Esophagus squamous epithelium (tissue), 5 donors: ENCODE data around the gene TSR2. TPM values are rescaled to one million over a fixed set of nuclear protein-coding genes. Genes with fewer than 3 reads are reported as not detected.

Experiments
- DNase-seq: peaks from one replicate; lab custom pipeline; 2025; lab: John Stamatoyannopoulos, UW
- H3K27ac ChIP-seq, 4 donors: fragments of 200-600 bp; sonication (generic); one replicate each; pipeline ENCODE4 v1.5.1; 2016 to 2019; ENCODE audit warnings: mild to moderate bottlenecking in 1 of 4
- H3K27me3 ChIP-seq, 4 donors: fragments of 200-600 bp; sonication (generic); 1 replicate in 3 of 4; 2 replicates in 1 of 4; pipeline versions ENCODE4 v1.5.1 to v1.6.0; 2017 to 2021; ENCODE audit warnings: antibody characterized with exemption in 1 of 4
- H3K36me3 ChIP-seq, 3 donors: fragments of 200-600 bp; sonication (generic); one replicate each; pipeline ENCODE4 v1.5.1; 2016 to 2019
- H3K4me1 ChIP-seq, 3 donors: fragments of 200-600 bp; sonication (generic); one replicate each; pipeline ENCODE4 v1.5.1; 2017 to 2019
- H3K4me3 ChIP-seq, 4 donors: fragments of 200-600 bp; sonication (generic); 1 replicate in 3 of 4; 2 replicates in 1 of 4; pipeline ENCODE4 v1.5.1; 2016 to 2019; ENCODE audit warnings: mild to moderate bottlenecking in 2 of 4, moderate library complexity in 1 of 4
- H3K9me3 ChIP-seq, 3 donors: fragments of 200-600 bp; sonication (generic); one replicate each; pipeline ENCODE4 v1.5.1; 2016 to 2019
- CTCF ChIP-seq, 6 experiments: fragments of 450-650 bp in 4 of 6; fragments of 200-600 bp in 2 of 6; sonication (generic) in 2 of 6; IDR thresholded peaks; one replicate each; pipeline ENCODE4 v1.5.1; 2016 to 2019; ENCODE audit warnings: antibody characterized with exemption in 6 of 6, mild to moderate bottlenecking in 4 of 6, moderate library complexity in 4 of 6
- POLR2A ChIP-seq, 4 donors: fragments of 450-650 bp; IDR thresholded peaks; one replicate each; pipeline ENCODE4 v1.6.1; 2017; ENCODE audit warnings: antibody characterized with exemption in 4 of 4, mild to moderate bottlenecking in 4 of 4, moderate library complexity in 3 of 4
- WGBS, 2 donors: methylation state at CpG; one replicate each; pipeline ENCODE4 v1.1.5; 2018; 5-methylcytosine and 5-hydroxymethylcytosine counted together
- intact Hi-C: fragments of 100-400 bp; cut with DNase I; formaldehyde crosslinking; loops from one replicate; pipeline ENCODE4 v1.15.0; 2022
- total RNA-seq, 4 donors: library from RNA; depleted of rRNA; stranded (reverse); fragments of >200 nt; gene quantifications; one replicate each; pipeline ENCODE4 v1.1.0, GENCODE V29; 2016
- donor health status: DM: yes; HTN: yes; CAD: no.

TSR2 gene
- total RNA-seq, 4 donors from 2014 or later, result 10.7 to 19.8 (median 14.7) TPM

GRCh38 chrX:54423161-54423888 lies 16.9 kb upstream of the TSR2 start:
- Histone ChIP-seq H3K27ac (no peak overlapping the region), H3K36me3 (no peaks in the 10 kb centered on the region), H3K27me3 (no peaks in the 10 kb centered on the region), H3K4me1 (no peaks in the 10 kb centered on the region), H3K9me3 (no peaks in the 10 kb centered on the region), H3K4me3 (no peak overlapping the region)
- intact Hi-C loops, result no loop called here
- WGBS, 2 donors, result 45 to 54% methylated on average over 2 to 14 of the region's 14 CpGs
- TF ChIP-seq CTCF (IDR thresholded peaks at IDR 0.05), result no peak
- DNase-seq, result no peak

- intact Hi-C loops, result no loop called here
- no peak overlapping the region for H3K27ac ChIP-seq
- DNase-seq, result no peak
- no peaks in the 10 kb centered on the region for H3K4me1 ChIP-seq
- H3K36me3 ChIP-seq, result no peaks in the 10 kb centered on the region
- TF ChIP-seq CTCF (IDR thresholded peaks at IDR 0.05), result no peak
- TF ChIP-seq POLR2A (IDR thresholded peaks at IDR 0.05), result no peak
- no peak overlapping the region for H3K4me3 ChIP-seq
- H3K9me3 ChIP-seq, result no peaks in the 10 kb centered on the region
- H3K27me3 ChIP-seq, result no peaks in the 10 kb centered on the region
- 23 to 52% methylated on average over 2 of the region's 2 CpGs for WGBS, 2 donors
Observed at GRCh38 chrX:54427837-54428424, 12.3 kb upstream of the TSR2 start.

DNA sequence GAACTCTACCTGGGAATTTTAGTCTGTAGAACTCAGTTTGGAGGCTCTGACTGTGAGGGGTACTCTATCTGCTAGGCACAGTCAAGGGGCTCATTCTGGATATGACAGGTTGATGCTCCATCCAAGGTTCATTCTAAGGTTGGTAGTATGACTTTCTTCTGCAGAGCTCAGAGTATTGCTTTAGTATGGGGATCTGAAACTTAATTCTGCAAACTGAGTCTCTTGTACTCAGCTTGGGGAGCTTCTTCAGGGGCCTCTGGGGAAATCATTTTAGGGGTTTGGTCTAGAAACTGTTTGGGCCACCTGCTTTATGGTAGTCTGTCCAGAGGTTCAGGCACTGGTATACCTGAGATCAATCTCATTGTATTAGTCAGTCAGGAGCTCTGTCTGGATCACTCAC lies 9.7 kb upstream of the TSR2 start:
- Histone ChIP-seq H3K36me3 (no peaks in the 10 kb centered on the region), H3K4me3 (no peak overlapping the region), H3K4me1 (no peaks in the 10 kb centered on the region), H3K27me3 (no peaks in the 10 kb centered on the region), H3K9me3 (no peaks in the 10 kb centered on the region), H3K27ac (no peak overlapping the region)
- intact Hi-C loops, result no loop called here
- no peak for DNase-seq
- TF ChIP-seq CTCF (IDR thresholded peaks at IDR 0.05), result no peak
- no peak for TF ChIP-seq POLR2A (IDR thresholded peaks at IDR 0.05)

DNA sequence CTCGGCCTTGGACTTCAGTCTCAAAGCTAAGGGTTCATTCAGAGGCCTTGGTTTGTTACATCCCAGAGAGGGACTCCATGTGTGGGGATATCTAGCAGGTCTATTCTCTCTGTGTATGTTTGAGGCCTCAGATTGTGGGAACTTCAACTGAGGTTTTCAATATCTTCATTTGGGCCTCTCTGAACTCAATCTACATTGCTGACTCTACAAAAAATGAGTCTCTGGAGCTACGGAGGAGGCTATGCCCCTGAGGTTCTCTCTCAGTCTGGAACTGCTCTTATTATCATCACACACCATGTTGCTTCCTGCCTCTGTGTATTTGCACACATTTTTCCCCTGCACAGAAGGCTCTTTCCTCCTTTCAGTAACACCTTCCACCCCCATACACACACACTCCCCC lies 5.1 kb upstream of the TSR2 start:
- no peak overlapping the region for H3K27ac ChIP-seq
- H3K9me3 ChIP-seq, result no peaks in the 10 kb centered on the region
- WGBS, 2 donors, result 61 to 86% methylated on average over 2 of the region's 2 CpGs
- H3K4me3 ChIP-seq, result no peak overlapping the region
- no peak for TF ChIP-seq CTCF (IDR thresholded peaks at IDR 0.05)
- no peak for TF ChIP-seq POLR2A (IDR thresholded peaks at IDR 0.05)
- intact Hi-C loops, result no loop called here
- no peak for DNase-seq
- H3K4me1 ChIP-seq, result peaks cover 0 to 3% (median 0%) of the 10 kb centered on the region in 3 donors
- H3K36me3 ChIP-seq, result no peaks in the 10 kb centered on the region
- no peaks in the 10 kb centered on the region for H3K27me3 ChIP-seq

DNA sequence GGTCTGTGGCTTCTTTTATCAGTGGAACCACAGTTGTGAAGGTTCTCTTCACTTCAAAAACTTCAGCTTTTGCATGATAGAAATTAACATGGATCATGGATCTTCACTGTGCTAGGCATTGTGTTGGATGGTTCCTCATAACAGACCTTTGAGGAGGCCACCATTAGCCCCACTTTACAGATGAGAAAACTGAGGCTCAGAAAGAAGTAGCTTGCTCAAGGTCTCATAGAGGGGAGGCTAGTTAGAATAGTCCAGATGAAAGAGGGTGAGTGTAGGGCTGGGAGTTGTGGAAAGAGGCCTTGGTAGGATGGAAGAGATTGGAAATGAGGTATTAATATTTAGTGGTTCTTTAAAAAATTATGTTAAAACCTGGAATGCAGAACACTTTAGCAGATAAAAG lies 2.6 kb downstream of the TSR2 start:
- no peak for DNase-seq
- Histone ChIP-seq H3K4me1 (peaks cover 4 to 19% (median 7%) of the 10 kb centered on the region in 3 donors), H3K4me3 (no peak overlapping the region), H3K27me3 (no peaks in the 10 kb centered on the region), H3K36me3 (peaks cover 0 to 33% (median 0%) of the 10 kb centered on the region in 3 donors), H3K27ac (no peak overlapping the region), H3K9me3 (no peaks in the 10 kb centered on the region)
- intact Hi-C loops, result no loop called here
- no peak for TF ChIP-seq POLR2A (IDR thresholded peaks at IDR 0.05)
